Measurements from ENCODE around the gene CCDC174.

Gene CCDC174

DNA sequence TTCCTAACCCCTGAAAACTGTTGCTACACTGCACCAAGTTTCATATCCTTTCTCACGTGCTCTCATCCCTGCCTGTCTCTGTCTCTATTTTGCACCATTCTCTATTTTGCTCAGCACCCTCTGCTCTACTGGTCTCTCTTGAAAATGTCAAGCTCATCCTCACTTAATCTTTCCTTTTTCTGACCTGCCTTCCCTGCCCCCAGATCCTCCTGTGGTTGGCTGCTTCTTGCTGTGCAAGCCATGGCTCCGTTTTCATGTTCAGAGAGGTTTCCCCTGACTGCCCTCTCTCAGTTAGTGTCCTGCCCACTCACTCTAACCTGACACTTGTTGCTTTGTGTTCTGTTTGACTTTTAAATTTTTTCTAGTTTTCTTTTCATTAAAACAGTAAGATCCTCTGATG, 6.0 kb downstream of the CCDC174 start:
- DNase-seq = no peak

DNA sequence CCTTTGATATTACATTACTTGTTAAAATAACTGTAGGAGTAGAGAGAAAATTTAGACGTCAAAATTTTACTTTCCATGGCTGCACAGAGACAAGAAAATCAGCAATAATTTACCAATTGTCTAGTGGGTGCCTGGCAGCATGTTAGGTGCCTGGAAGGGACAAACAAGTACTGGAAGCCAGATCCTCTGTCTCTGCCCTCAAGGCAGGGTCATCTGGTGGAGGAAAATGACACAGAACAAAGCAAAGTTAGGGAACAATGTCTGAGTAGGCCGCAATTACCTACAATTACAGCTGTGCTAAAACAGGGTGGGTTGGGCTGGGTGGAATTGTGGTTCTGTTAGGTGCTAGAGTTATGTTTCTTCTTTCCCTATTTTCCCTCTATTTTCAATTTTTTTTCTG, 7.4 kb downstream of the CCDC174 start:
- DNase-seq = no peak

GRCh38 chr3:14660942-14661341, 9.4 kb downstream of the CCDC174 start:
- no peak for DNase-seq

DNA sequence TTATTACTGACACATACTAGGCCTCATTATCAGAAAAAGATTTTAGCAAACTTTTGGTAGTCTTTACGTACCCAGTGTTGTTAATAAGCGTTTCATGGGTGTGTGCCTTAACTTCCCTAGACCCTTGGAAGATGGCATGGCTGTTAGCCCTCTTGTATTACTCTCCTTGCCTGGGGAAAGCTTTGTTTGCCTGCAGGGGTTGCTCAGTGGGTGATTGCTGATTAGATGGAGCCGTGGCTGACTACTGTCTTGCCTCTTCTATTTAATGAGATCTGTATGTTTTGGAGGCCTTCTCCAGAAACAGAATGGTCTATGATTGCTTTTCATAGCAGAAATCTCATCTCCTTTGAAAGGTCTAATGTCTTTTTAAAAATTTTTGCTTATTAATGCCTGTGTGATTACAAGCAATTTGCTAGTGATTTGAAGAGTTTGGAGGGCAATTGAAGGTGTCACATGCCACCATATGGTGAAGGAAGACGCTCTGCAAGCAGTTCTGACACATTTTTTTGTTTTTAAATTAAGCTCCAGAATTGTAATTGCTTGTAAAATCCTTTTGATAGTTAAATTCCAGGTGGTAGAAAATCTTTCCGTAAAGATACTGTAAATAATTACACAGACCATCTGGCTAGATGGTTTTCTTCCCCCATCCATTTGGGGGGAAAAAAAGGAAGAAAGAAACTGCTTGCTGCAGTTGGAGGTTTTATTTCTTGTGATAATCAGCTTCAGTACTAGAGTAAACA, 12.0 kb downstream of the CCDC174 start:
- DNase-seq = no peak

DNA sequence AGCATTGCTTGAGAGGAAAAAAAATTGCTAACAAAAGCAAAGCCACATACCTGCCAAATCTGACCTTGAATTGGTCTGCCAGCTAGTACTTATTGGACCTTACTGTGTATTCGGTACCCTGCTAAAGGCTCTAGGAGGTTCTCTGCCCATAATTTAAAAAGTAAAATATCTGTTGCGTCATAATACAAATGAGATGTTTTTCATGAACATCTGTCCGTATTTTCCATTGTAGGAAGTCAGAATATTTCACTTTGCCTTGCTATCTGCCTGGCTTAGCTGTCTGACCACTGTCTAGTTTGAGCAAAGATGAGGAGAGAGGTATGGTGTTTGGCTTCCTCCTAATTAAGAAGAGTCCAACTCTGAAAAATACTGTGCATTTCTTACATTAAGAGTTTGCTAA, 12.6 kb downstream of the CCDC174 start:
- no peak for DNase-seq

GRCh38 chr3:14672588-14672987, 21.0 kb downstream of the CCDC174 start:
- no peak for DNase-seq

DNA sequence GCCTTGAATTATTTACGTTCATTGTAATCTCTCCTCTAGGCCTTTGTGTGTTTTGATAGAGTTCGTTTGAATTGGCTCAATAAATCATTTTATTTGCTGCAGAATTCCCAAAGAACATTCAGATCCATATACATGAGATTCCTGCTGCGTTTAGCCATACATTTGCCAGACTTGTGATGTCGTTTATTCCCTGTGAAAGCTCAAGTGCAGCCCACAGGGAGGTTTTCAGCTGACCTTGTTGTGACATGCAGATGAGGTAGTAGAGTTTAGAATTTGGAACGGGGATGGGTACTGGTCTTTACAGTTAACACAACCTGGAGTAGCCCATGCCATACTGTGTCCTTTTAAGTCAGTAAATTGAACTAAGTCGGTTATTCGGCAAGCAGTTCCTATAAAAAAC, 23.3 kb downstream of the CCDC174 start, which contains the start of gene C3orf20:
TSS of gene C3orf20 (plus strand) at position 301 of the 400 bp plus-strand sequence. CDS start 7,573 bp downstream, outside the sequence.
- no peak for DNase-seq

DNA sequence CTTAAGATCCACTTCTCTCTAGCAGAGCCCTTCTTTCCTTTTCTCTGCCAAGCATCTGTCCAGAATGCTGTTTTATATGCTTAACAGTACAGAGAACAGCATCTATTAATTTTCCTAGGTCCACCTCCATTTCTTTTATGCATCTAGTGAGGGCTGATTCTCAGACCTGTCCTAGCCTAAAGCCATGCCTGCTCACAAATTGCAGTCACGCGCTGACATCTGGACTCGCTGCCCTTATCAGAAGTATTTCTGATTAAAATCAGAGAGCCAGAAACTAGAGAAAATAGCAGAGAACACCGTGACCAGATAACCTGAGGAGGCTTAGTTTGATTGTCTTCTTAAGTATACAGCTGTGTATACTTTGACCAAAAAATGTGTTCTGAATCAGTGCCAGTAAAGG, 25.3 kb downstream of the CCDC174 start:
- no peak for DNase-seq

DNA sequence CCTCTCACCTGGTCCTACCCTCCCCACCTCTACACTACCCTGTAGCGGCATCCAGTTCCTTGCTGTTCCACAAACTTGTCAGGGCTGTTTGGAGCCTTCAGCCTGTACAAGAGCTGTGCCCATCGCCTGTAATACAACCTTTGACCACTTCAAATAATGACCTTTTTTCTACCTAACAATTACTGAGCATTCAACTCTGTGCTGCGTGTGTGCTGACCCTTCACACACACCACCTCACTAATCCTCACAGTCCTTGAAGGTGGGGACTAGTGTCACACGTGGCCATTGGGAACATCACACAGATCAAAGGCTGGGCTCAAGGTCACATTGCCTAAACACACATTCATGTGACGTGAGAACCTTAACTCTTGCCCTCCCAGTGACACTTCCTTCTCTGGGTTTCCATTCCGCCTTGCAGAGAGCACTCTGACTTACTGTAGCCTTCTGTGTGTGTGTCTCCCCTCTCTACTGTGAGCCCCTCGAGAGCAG, 26.5 kb downstream of the CCDC174 start:
- no peak for DNase-seq

GRCh38 chr3:14680115-14680514, 28.6 kb downstream of the CCDC174 start:
- no peak for DNase-seq

- no peak for DNase-seq
Measured at GRCh38 chr3:14680716-14681115, 29.2 kb downstream of the CCDC174 start.

DNA sequence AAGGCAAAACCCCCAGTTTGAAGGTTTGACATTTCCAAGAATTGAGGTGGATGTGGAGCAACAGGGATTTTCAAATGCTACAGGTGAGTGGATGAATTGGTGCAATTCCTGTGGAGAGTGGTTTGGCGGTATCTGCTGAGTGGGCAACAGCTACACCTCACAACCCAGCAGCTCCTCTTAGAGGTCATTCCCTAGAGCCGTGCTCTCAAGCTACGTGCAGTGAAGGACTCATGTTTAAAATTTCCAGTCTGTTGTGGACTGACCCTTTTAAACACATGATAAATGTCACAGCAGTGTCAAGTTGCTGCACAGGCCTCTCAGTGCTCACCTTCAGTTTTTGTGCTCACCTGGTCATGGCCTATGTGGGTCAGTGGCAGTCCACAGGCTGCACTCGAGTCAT, 32.9 kb downstream of the CCDC174 start:
- DNase-seq = no peak

GRCh38 chr3:14685179-14685578, 33.6 kb downstream of the CCDC174 start:
- DNase-seq = no peak

GRCh38 chr3:14687360-14687759, 35.8 kb downstream of the CCDC174 start:
- DNase-seq = no peak

GRCh38 chr3:14688525-14688924, 37.0 kb downstream of the CCDC174 start:
- no peak for DNase-seq

GRCh38 chr3:14689247-14689980, 37.9 kb downstream of the CCDC174 start:
- no peak for DNase-seq

- DNase-seq = no peak
Measured at GRCh38 chr3:14691239-14691638, 39.7 kb downstream of the CCDC174 start.

DNA sequence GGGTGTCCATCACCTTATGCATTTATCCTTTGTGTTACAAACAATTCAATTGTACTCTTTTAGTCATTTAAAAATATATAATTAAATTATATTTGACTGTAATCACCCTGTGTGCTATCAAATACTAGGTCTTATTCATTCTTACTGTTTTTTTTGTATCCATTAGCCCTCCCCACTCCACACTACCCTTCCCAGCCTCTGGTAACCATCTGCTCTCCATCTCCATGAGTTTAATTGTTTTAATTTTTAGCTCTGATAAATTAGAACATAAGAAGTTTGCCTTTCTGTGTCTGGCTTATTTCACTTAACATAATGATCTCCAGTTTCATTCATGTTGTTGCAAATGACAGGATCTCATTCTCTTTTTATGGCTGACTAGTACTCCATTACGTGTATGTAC, 40.2 kb downstream of the CCDC174 start:
- no peak for DNase-seq

GRCh38 chr3:14698601-14699244, 47.2 kb downstream of the CCDC174 start:
- DNase-seq = no peak

DNA sequence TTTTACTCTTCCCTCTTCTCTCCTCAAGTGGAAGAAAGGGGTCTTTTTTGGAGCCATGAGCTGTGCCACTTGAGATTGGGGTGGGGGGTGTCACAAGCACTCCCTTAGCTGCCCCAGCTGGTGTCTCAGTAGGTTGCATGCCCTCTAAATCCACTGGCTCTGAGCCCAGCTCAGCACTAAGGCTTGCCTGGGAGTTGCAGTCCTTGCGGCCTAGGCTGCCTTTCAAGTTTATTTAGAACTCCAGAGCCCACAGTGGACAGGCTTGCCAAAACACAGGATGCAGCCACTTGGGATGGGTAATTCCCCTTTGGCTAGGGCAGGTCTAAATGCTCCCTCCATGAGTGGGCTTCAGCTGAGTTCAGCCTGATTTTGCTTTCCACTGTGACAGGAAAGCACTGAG, 48.1 kb downstream of the CCDC174 start:
- DNase-seq = no peak

- DNase-seq = no peak
Measured at GRCh38 chr3:14700891-14701290, 49.3 kb downstream of the CCDC174 start.

GRCh38 chr3:14701676-14702075, 50.1 kb downstream of the CCDC174 start:
- DNase-seq = no peak

DNA sequence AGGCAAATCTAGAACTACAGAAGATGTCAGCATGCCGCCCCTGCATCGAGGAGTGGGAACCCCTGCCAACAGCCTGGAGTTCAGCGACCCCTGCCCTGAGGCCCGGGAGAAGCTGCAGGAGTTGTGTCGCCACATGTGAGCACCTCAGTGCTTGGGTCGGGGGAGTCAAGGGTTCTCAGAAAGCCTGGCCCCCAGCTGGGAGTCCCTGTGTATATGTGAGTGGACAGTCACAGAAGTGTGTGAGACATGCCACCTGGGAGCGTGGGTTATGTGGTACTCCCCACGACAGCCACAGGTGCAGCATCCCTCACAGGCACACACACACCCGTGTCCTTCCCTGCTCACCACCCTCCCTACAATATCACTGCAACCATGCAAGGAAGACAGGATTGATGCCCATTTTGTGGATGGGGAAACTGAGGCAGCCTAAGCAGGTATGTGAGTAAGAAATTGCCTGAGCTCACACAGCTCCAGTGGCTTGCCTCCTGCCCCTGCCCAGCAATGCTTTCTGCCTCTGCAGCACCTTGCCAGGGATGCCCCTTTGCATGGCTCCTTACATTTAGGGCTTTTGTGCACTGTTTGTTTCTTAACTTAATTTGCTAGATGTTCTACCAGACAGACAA, 51.7 kb downstream of the CCDC174 start:
- DNase-seq = no peak
